Esophagus squamous epithelium (tissue), 4 donors: ENCODE measurements around the gene ITGA5.

Experiments
- POLR2A ChIP-seq, 4 donors: fragments of 450-650 bp; IDR thresholded peaks; one replicate each; pipeline ENCODE4 v1.6.1; 2017; ENCODE audit warnings: antibody characterized with exemption in 4 of 4, mild to moderate bottlenecking in 4 of 4, moderate library complexity in 3 of 4
- TF ChIP-seq, protein P1 (sequence below), 6 experiments: fragments of 450-650 bp in 4 of 6; fragments of 200-600 bp in 2 of 6; sonication (generic) in 2 of 6; IDR thresholded peaks; one replicate each; pipeline ENCODE4 v1.5.1; 2016 to 2019; ENCODE audit warnings: antibody characterized with exemption in 6 of 6, mild to moderate bottlenecking in 4 of 6, moderate library complexity in 4 of 6

DNA sequence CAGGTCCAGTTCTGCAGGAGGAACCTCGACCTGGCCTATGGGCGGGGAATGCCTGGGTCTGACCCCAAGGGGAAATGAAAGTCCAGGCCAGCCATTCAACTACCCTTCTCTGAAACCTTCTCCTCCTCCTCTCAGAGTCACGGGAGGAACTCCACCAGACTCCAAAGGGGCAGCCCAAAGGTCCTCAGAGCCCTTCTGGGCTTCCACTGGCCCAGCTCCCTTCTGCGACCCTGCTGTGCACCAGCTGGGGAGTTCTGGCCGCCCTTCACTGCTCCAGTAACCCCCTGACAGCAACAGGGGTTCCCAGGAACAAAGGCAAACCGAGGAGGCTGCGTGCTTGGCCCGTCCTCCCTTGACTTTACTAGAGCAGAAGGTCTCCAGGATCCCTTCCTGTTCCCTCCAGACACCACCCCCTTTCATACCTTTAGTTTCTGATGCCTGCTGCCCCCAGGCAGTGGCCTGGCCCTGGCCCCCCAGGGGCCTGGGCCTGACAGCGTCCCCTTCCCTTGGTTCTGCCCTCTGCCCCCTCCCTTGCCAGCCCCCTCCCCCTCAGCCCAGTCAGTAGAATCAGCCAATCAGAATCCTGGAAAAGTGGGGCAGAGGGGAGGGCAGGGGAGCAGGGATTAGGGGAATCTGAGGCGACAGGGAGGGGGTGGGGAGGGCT is 33.7 kb downstream of the ITGA5 start:
- TF ChIP-seq, protein P1, sequence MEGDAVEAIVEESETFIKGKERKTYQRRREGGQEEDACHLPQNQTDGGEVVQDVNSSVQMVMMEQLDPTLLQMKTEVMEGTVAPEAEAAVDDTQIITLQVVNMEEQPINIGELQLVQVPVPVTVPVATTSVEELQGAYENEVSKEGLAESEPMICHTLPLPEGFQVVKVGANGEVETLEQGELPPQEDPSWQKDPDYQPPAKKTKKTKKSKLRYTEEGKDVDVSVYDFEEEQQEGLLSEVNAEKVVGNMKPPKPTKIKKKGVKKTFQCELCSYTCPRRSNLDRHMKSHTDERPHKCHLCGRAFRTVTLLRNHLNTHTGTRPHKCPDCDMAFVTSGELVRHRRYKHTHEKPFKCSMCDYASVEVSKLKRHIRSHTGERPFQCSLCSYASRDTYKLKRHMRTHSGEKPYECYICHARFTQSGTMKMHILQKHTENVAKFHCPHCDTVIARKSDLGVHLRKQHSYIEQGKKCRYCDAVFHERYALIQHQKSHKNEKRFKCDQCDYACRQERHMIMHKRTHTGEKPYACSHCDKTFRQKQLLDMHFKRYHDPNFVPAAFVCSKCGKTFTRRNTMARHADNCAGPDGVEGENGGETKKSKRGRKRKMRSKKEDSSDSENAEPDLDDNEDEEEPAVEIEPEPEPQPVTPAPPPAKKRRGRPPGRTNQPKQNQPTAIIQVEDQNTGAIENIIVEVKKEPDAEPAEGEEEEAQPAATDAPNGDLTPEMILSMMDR (IDR thresholded peaks at IDR 0.05) = no peak
- TF ChIP-seq POLR2A (IDR thresholded peaks at IDR 0.05) = no peak
